ENCODE data around the gene DNAH5.
"Not testable (repeated sequence)": the region's sequence is repeated elsewhere in the genome, so short reads cannot be mapped to it uniquely, and the experiment has no call there.

The DNAH5 gene

GRCh38 chr5:13833440-13833839 is 111.0 kb downstream of the DNAH5 start:
- Mint-ChIP-seq H3K4me1 (no peaks in the 10 kb centered on the region), H3K27ac (no peak overlapping the region), H3K9me3 (peaks cover 6% of the 10 kb centered on the region), H3K4me3 (no peak overlapping the region), H3K36me3 (no peaks in the 10 kb centered on the region), H3K27me3 (peaks cover 1% of the 10 kb centered on the region)
- DNase-seq (ENCODE audit: low spot score in 2 of 2): no peak
- no peak for ATAC-seq (ENCODE audit: low read depth)

GRCh38 chr5:13831351-13831750 is 113.1 kb downstream of the DNAH5 start:
- no peak for ATAC-seq (ENCODE audit: low read depth)
- H3K4me1 Mint-ChIP-seq: no peaks in the 10 kb centered on the region

GRCh38 chr5:13830536-13830935 is 114.0 kb downstream of the DNAH5 start:
- Mint-ChIP-seq H3K4me3 (no peak overlapping the region), H3K27me3 (no peaks in the 10 kb centered on the region), H3K4me1 (peaks cover 2% of the 10 kb centered on the region), H3K27ac (no peak overlapping the region), H3K9me3 (peaks cover 11% of the 10 kb centered on the region), H3K36me3 (no peaks in the 10 kb centered on the region)
- ATAC-seq (ENCODE audit: low read depth) (no peak), DNase-seq (ENCODE audit: low spot score in 2 of 2) (no peak)

More at GRCh38 chr5:13831351-13831750, 113.1 kb downstream of the DNAH5 start:
- H3K27ac Mint-ChIP-seq: no peak overlapping the region
- no peak overlapping the region for H3K4me3 Mint-ChIP-seq
- no peak for DNase-seq (ENCODE audit: low spot score in 2 of 2)
- no peaks in the 10 kb centered on the region for H3K36me3 Mint-ChIP-seq
- H3K27me3 Mint-ChIP-seq: no peaks in the 10 kb centered on the region
- H3K9me3 Mint-ChIP-seq: peaks cover 9% of the 10 kb centered on the region

GRCh38 chr5:13821366-13821765 is 123.1 kb downstream of the DNAH5 start:
- no peak for ATAC-seq (ENCODE audit: low read depth)
- no peak for DNase-seq (ENCODE audit: low spot score in 2 of 2)
- Mint-ChIP-seq H3K36me3 (no peaks in the 10 kb centered on the region), H3K9me3 (peaks cover 5% of the 10 kb centered on the region), H3K4me3 (no peak overlapping the region), H3K27ac (no peak overlapping the region), H3K27me3 (no peaks in the 10 kb centered on the region), H3K4me1 (peaks cover 2% of the 10 kb centered on the region)

GRCh38 chr5:13816126-13816525 is 128.4 kb downstream of the DNAH5 start:
- no peaks in the 10 kb centered on the region for H3K36me3 Mint-ChIP-seq
- H3K9me3 Mint-ChIP-seq: peaks cover 2% of the 10 kb centered on the region
- H3K4me3 Mint-ChIP-seq: no peak overlapping the region
- no peaks in the 10 kb centered on the region for H3K27me3 Mint-ChIP-seq
- ATAC-seq (ENCODE audit: low read depth): no peak
- H3K27ac Mint-ChIP-seq: no peak overlapping the region
- DNase-seq (ENCODE audit: low spot score in 2 of 2): no peak
- no peaks in the 10 kb centered on the region for H3K4me1 Mint-ChIP-seq

GRCh38 chr5:13814301-13814700 is 130.2 kb downstream of the DNAH5 start:
- Mint-ChIP-seq H3K4me3 (no peak overlapping the region), H3K27me3 (no peaks in the 10 kb centered on the region), H3K9me3 (no peaks in the 10 kb centered on the region), H3K4me1 (no peaks in the 10 kb centered on the region), H3K27ac (no peak overlapping the region), H3K36me3 (no peaks in the 10 kb centered on the region)
- ATAC-seq (ENCODE audit: low read depth) (no peak), DNase-seq (ENCODE audit: low spot score in 2 of 2) (no peak)

GRCh38 chr5:13809921-13810320 is 134.6 kb downstream of the DNAH5 start:
- Mint-ChIP-seq H3K4me3 (no peak overlapping the region), H3K9me3 (peaks cover 1% of the 10 kb centered on the region), H3K36me3 (no peaks in the 10 kb centered on the region), H3K27me3 (no peaks in the 10 kb centered on the region), H3K27ac (no peak overlapping the region), H3K4me1 (no peaks in the 10 kb centered on the region)
- DNase-seq (ENCODE audit: low spot score in 2 of 2) (no peak), ATAC-seq (ENCODE audit: low read depth) (no peak)

GRCh38 chr5:13804336-13804735 is 140.2 kb downstream of the DNAH5 start:
- Mint-ChIP-seq H3K27me3 (no peaks in the 10 kb centered on the region), H3K36me3 (no peaks in the 10 kb centered on the region), H3K4me1 (no peaks in the 10 kb centered on the region), H3K27ac (no peak overlapping the region), H3K4me3 (no peak overlapping the region), H3K9me3 (peaks cover 1% of the 10 kb centered on the region)
- DNase-seq (ENCODE audit: low spot score in 2 of 2): no peak
- ATAC-seq (ENCODE audit: low read depth): no peak

- DNase-seq (ENCODE audit: low spot score in 2 of 2); H3K4me1 Mint-ChIP-seq; H3K27ac Mint-ChIP-seq; H3K36me3 Mint-ChIP-seq; H3K27me3 Mint-ChIP-seq; H3K4me3 Mint-ChIP-seq; H3K9me3 Mint-ChIP-seq; ATAC-seq (ENCODE audit: low read depth): not testable (repeated sequence)
Observed at GRCh38 chr5:13798569-13798968, 145.9 kb downstream of the DNAH5 start.

GRCh38 chr5:13785781-13786415 is 158.6 kb downstream of the DNAH5 start:
- ATAC-seq (ENCODE audit: low read depth): no peak

GRCh38 chr5:13783726-13784125 is 160.8 kb downstream of the DNAH5 start:
- H3K4me1 Mint-ChIP-seq: no peaks in the 10 kb centered on the region
- H3K4me3 Mint-ChIP-seq: no peak overlapping the region
- H3K27me3 Mint-ChIP-seq: no peaks in the 10 kb centered on the region
- ATAC-seq (ENCODE audit: low read depth): no peak
- DNase-seq (ENCODE audit: low spot score in 2 of 2): no peak
- no peak overlapping the region for H3K27ac Mint-ChIP-seq
- no peaks in the 10 kb centered on the region for H3K9me3 Mint-ChIP-seq
- H3K36me3 Mint-ChIP-seq: no peaks in the 10 kb centered on the region

More at GRCh38 chr5:13785781-13786415, 158.6 kb downstream of the DNAH5 start:
- H3K36me3 Mint-ChIP-seq: no peaks in the 10 kb centered on the region
- no peak overlapping the region for H3K4me3 Mint-ChIP-seq
- H3K4me1 Mint-ChIP-seq: no peaks in the 10 kb centered on the region
- no peaks in the 10 kb centered on the region for H3K27me3 Mint-ChIP-seq
- no peak overlapping the region for H3K27ac Mint-ChIP-seq
- peaks cover 5% of the 10 kb centered on the region for H3K9me3 Mint-ChIP-seq
- DNase-seq (ENCODE audit: low spot score in 2 of 2): no peak

- Mint-ChIP-seq H3K27ac (no peak overlapping the region), H3K4me3 (no peak overlapping the region), H3K4me1 (no peaks in the 10 kb centered on the region), H3K36me3 (no peaks in the 10 kb centered on the region), H3K27me3 (no peaks in the 10 kb centered on the region), H3K9me3 (no peaks in the 10 kb centered on the region)
- DNase-seq (ENCODE audit: low spot score in 2 of 2) (no peak), ATAC-seq (ENCODE audit: low read depth) (no peak)
Observed at GRCh38 chr5:13780081-13780480, 164.4 kb downstream of the DNAH5 start.

- Mint-ChIP-seq H3K4me3 (no peak overlapping the region), H3K27me3 (no peaks in the 10 kb centered on the region), H3K27ac (no peak overlapping the region), H3K9me3 (peaks cover 2% of the 10 kb centered on the region), H3K36me3 (no peaks in the 10 kb centered on the region), H3K4me1 (no peaks in the 10 kb centered on the region)
- DNase-seq (ENCODE audit: low spot score in 2 of 2) (no peak), ATAC-seq (ENCODE audit: low read depth) (no peak)
Observed at GRCh38 chr5:13773649-13774048, 170.8 kb downstream of the DNAH5 start.

- Mint-ChIP-seq H3K4me1 (no peaks in the 10 kb centered on the region), H3K27me3 (no peaks in the 10 kb centered on the region), H3K4me3 (no peak overlapping the region), H3K9me3 (peaks cover 4% of the 10 kb centered on the region), H3K36me3 (no peaks in the 10 kb centered on the region), H3K27ac (no peak overlapping the region)
- ATAC-seq (ENCODE audit: low read depth) (no peak), DNase-seq (ENCODE audit: low spot score in 2 of 2) (no peak)
Observed at GRCh38 chr5:13771011-13771571, 173.4 kb downstream of the DNAH5 start.

GRCh38 chr5:13766236-13766635 is 178.3 kb downstream of the DNAH5 start:
- no peaks in the 10 kb centered on the region for H3K27me3 Mint-ChIP-seq
- DNase-seq (ENCODE audit: low spot score in 2 of 2) (no peak), ATAC-seq (ENCODE audit: low read depth) (no peak)
- peaks cover 1% of the 10 kb centered on the region for H3K9me3 Mint-ChIP-seq
- no peak overlapping the region for H3K4me3 Mint-ChIP-seq
- no peaks in the 10 kb centered on the region for H3K36me3 Mint-ChIP-seq
- no peak overlapping the region for H3K27ac Mint-ChIP-seq
- no peaks in the 10 kb centered on the region for H3K4me1 Mint-ChIP-seq

All from memory B cell (primary cell).